HepG2 (cell line): Measurements from ENCODE around the gene C9orf50. TPM values are rescaled to one million over a fixed set of nuclear protein-coding genes. Genes with fewer than 3 reads are reported as not detected.

Experiments
- FOXC1 ChIP-seq: sonication (generic); formaldehyde crosslinking; IDR thresholded peaks from 2 replicates; pipeline ENCODE4 v1.8.0; 2022; ENCODE audit warnings: mild to moderate bottlenecking, missing genetic modification reagents, borderline replicate concordance
- KIAA2018 ChIP-seq: sonication (generic); formaldehyde crosslinking; IDR thresholded peaks from 2 replicates; pipeline ENCODE4 v1.5.0; 2020; ENCODE audit warnings: mild to moderate bottlenecking, missing genetic modification reagents, borderline replicate concordance
- MEF2D ChIP-seq: sonication (generic); formaldehyde crosslinking; IDR thresholded peaks from 2 replicates; pipeline ENCODE4 v1.5.1; 2020; ENCODE audit warnings: mild to moderate bottlenecking, missing genetic modification reagents
- NONO ChIP-seq, 2 experiments: fragments of 450-650 bp in 1 of 2; sonication (generic) in 1 of 2; formaldehyde crosslinking in 1 of 2; IDR thresholded peaks in 1 of 2; conservative IDR thresholded peaks in 1 of 2; 2 replicates each; pipeline versions ENCODE4 v1.6.1 to v1.8.0; 2017 to 2022; ENCODE audit warnings: mild to moderate bottlenecking in 1 of 2, missing genetic modification reagents in 1 of 2, moderate library complexity in 1 of 2
- PBX2 ChIP-seq: IDR thresholded peaks from 2 replicates; pipeline ENCODE4 v1.6.1; 2016; ENCODE audit warnings: control low read depth
- RFXANK ChIP-seq: IDR thresholded peaks from 2 replicates; pipeline ENCODE4 v1.6.1; 2016
- SP4 ChIP-seq: sonication (generic); formaldehyde crosslinking; IDR thresholded peaks from 2 replicates; pipeline ENCODE4 v1.8.1; 2023; ENCODE audit warnings: mild to moderate bottlenecking, missing genetic modification reagents
- TERF1 ChIP-seq: sonication (generic); formaldehyde crosslinking; IDR thresholded peaks from 2 replicates; pipeline ENCODE4 v1.8.0; 2022; ENCODE audit warnings: mild to moderate bottlenecking, missing genetic modification reagents, moderate library complexity
- ZNF101 ChIP-seq: sonication (generic); formaldehyde crosslinking; IDR thresholded peaks from 2 replicates; pipeline ENCODE4 v1.4.0; 2020; ENCODE audit warnings: mild to moderate bottlenecking, low read depth, missing genetic modification reagents, borderline replicate concordance
- ZNF234 ChIP-seq: sonication (generic); formaldehyde crosslinking; conservative IDR thresholded peaks from 2 replicates; pipeline ENCODE4 v1.5.1; 2020; ENCODE audit warnings: mild to moderate bottlenecking, missing genetic modification reagents
- ZNF251 ChIP-seq: sonication (generic); formaldehyde crosslinking; IDR thresholded peaks from 2 replicates; pipeline ENCODE4 v1.9.0; 2021; ENCODE audit warnings: mild to moderate bottlenecking, missing genetic modification reagents
- ZNF329 ChIP-seq: sonication (generic); formaldehyde crosslinking; IDR thresholded peaks from 2 replicates; pipeline ENCODE4 v1.9.0; 2021; ENCODE audit warnings: low read depth, mild to moderate bottlenecking, missing genetic modification reagents
- ZNF33B ChIP-seq: sonication (generic); formaldehyde crosslinking; IDR thresholded peaks from 2 replicates; pipeline ENCODE4 v1.5.1; 2020; ENCODE audit warnings: mild to moderate bottlenecking, missing genetic modification reagents
- ZNF614 ChIP-seq: IDR thresholded peaks from 2 replicates; pipeline ENCODE4 v1.6.1; 2018; ENCODE audit warnings: missing biosample characterization, missing genetic modification reagents, inconsistent platforms, borderline replicate concordance
- ZNF704 ChIP-seq: sonication (generic); formaldehyde crosslinking; IDR thresholded peaks from 2 replicates; pipeline ENCODE4 v1.8.1; 2023; ENCODE audit warnings: mild to moderate bottlenecking, inconsistent platforms, moderate library complexity, missing genetic modification reagents, borderline replicate concordance
- ZNF740 ChIP-seq: sonication (generic); formaldehyde crosslinking; IDR thresholded peaks from 2 replicates; pipeline ENCODE4 v1.4.0; 2020; ENCODE audit warnings: missing genetic modification reagents
- ZNF879 ChIP-seq: sonication (generic); formaldehyde crosslinking; IDR thresholded peaks from 2 replicates; pipeline ENCODE4 v1.8.1; 2023; ENCODE audit warnings: missing genetic modification reagents
- polyA plus RNA-seq, 8 experiments: library from polyadenylated mRNA; depleted of rRNA in 3 of 8; stranded (reverse) in 7 of 8; unstranded in 1 of 8; fragments of >200 nt; fragmentation: Illumina TruSeq in 4 of 8; extraction: Trizol in 4 of 8; gene quantifications; 2 replicates each; pipeline versions ENCODE4 v1.2.1 to v1.2.3, GENCODE V29; 2011 to 2016; ENCODE audit warnings: low read depth in 4 of 8, missing spikeins in 1 of 8, mixed read lengths in 1 of 8; ENCODE audit not compliant: insufficient read depth in 1 of 8
- total RNA-seq, 5 experiments: library from RNA; depleted of rRNA; stranded (reverse); fragments of >200 nt; fragmentation: Illumina TruSeq; extraction: Trizol; gene quantifications; 2 replicates each; pipeline ENCODE4 v1.2.3, GENCODE V29; 2016; ENCODE audit warnings: low read depth in 1 of 5

The C9orf50 gene
- total and polyA plus RNA-seq, 2 of the 13 experiments (the other 11 are each of a cell fraction or from before 2014, with no cell fraction given): not detected

- TF ChIP-seq NONO (IDR thresholded peaks at IDR 0.05): no peak
- no peak; the same call in 1 of the 2 replicates for TF ChIP-seq NONO (CRISPR knock-in tag; conservative IDR thresholded peaks at IDR 0.05)
- TF ChIP-seq ZNF101 (CRISPR knock-in tag): no peak
- TF ChIP-seq KIAA2018: no peak
- TF ChIP-seq ZNF704 (CRISPR knock-in tag): peak; percentile 76; the same call in 1 of the 2 replicates
- no peak; the same call in 1 of the 2 replicates for TF ChIP-seq ZNF614
- TF ChIP-seq RFXANK (CRISPR knock-in tag): no peak
- 0 out of 2 replicates have a peak, but pooled peaks have one; percentile 43 for TF ChIP-seq ZNF33B (CRISPR knock-in tag)
- TF ChIP-seq ZNF879: no peak
- TF ChIP-seq FOXC1 (CRISPR knock-in tag): peak; percentile 78; the same call in 1 of the 2 replicates
- 0 out of 2 replicates have a peak, but pooled peaks have one; percentile 24 for TF ChIP-seq ZNF740 (CRISPR knock-in tag)
- TF ChIP-seq ZNF251 (CRISPR knock-in tag): no peak
- TF ChIP-seq ZNF329 (CRISPR knock-in tag): peak; percentile 60; the same call in 1 of the 2 replicates
- no peak for TF ChIP-seq PBX2
- peak; percentile 81; the same call in 1 of the 2 replicates for TF ChIP-seq MEF2D (CRISPR knock-in tag)
- 0 out of 2 replicates have a peak, but pooled peaks have one; percentile 31 for TF ChIP-seq TERF1 (CRISPR knock-in tag)
- no peak for TF ChIP-seq ZNF234 (CRISPR knock-in tag)
- peak; percentile 61 for TF ChIP-seq SP4
These were observed 5.3 kb upstream of the C9orf50 start, which contains the start of gene NTMT1 (continued) for GRCh38 chr9:129626079-129626624.
